NT2/D1 (cell line): ENCODE measurements around the gene BUD13.

ENCODE experiments used
- SUZ12 ChIP-seq: IDR thresholded peaks from 2 replicates; pipeline ENCODE4 v1.6.1; 2011; ENCODE audit not compliant: insufficient read length, insufficient read depth; ENCODE audit errors: extremely low read depth
- YY1 ChIP-seq: IDR thresholded peaks from 2 replicates; pipeline ENCODE4 v1.6.1; 2011; ENCODE audit not compliant: insufficient read length, insufficient read depth
- ZNF274 ChIP-seq: IDR thresholded peaks from 2 replicates; pipeline ENCODE4 v1.6.1; 2011; ENCODE audit warnings: mild to moderate bottlenecking, low read depth, low read length

DNA sequence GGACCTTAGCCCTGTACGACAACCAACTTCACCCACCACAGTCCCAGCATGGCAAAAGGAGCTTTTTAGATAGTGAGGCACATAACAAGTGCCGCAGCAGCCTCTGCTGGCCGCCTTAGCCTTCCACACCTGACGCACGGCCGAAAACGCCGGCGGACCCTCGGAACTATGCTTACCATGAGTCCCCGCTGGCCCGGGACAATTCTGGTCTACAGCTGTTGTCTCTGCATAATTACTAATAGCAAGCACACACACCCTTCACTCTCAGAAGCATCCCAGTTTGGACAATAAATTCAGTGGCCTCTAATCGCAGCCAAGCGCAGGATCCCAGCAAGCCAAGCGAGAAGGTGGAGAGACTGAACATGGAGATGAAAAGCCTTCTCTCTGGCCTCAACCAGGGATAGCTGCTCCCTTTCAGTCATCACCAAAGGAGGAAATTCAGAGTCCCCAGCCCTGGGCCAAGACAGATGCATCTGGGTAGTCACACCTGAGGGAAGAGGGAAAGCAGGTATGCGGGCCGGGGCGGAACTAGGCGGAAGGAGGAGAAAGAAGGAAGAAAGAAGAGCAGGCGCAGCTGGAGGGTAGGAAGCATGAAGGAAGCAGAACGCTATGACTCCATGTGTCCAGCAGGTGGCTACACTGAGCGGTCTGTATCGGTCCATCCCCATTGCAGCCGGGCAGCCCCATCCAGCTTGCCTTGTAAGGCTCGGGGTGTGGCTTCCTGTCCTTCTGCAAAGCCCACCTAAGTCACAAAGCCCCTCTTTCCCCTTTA, 40.3 kb downstream of the BUD13 start:
- no peak for TF ChIP-seq ZNF274
- TF ChIP-seq YY1 = no peak
- no peak for TF ChIP-seq SUZ12
